HCT116 (cell line): ENCODE results near the gene CPNE4. TPM values are rescaled to one million over a fixed set of nuclear protein-coding genes. Genes with fewer than 3 reads are reported as not detected.

Source experiments
- ATAC-seq: fragments of 200-7000 bp; cut with Tn5 transposase; 2 replicates; pipeline ENCODE4 v1.9.1; 2020; ENCODE audit warnings: mild to moderate bottlenecking, moderate library complexity
- BruUV-seq: library from RNA; stranded (reverse); fragments of 400-500 nt; replicated peaks from 2 replicates; lab custom pipeline; 2021; lab: Mats Ljungman, UMichigan
- CTCF ChIA-PET: fragments of 300-600 bp; sonication (Branson Sonifier 250); formaldehyde crosslinking; loops from one replicate; lab custom pipeline; 2021; ENCODE audit warnings: antibody characterized with exemption; lab: Charles Lee
- POLR2A ChIA-PET: fragments of 300-600, 350-600 bp; sonication (Branson Sonifier 250); formaldehyde crosslinking; loops from one replicate; lab custom pipeline; 2021; ENCODE audit warnings: antibody characterized with exemption; lab: Charles Lee
- RAD21 ChIA-PET, 2 experiments: fragments of 300-600 bp; sonication (Branson Sonifier 250); formaldehyde crosslinking; loops; one replicate each; lab custom pipeline; 2023; ENCODE audit warnings: low total read pairs in 2 of 2; ENCODE audit not compliant: uncharacterized antibody in 2 of 2, unreplicated experiment in 2 of 2, low non-redundant PET in 1 of 2; lab: Charles Lee
- DNase-seq: peaks from one replicate; pipeline ENCODE4 v3.0.0-alpha.2; 2010; ENCODE audit warnings: low read depth, low spot score
- H2AFZ ChIP-seq: fragments of 200-600 bp; shearing (Covaris generic), sonication (generic); 2 replicates; pipeline ENCODE4 v1.6.1; 2017; ENCODE audit warnings: low read depth, mixed run types, mixed read lengths, antibody characterized with exemption, low read length; ENCODE audit not compliant: poor library complexity, severe bottlenecking
- H3K27ac ChIP-seq: 2 replicates; pipeline ENCODE4 v1.5.1; 2012; ENCODE audit warnings: low read depth, low read length
- H3K27me3 ChIP-seq: fragments of 200-600 bp; sonication (generic); 2 replicates; pipeline ENCODE4 v1.6.1; 2016; ENCODE audit warnings: mixed run types, low read length, mixed read lengths; ENCODE audit not compliant: insufficient read depth
- H3K36me3 ChIP-seq, 2 experiments: fragments of 200-500 bp in 1 of 2; fragments of 200-600 bp in 1 of 2; sonication (Bioruptor generic) in 1 of 2; sonication (generic) in 1 of 2; 2 replicates each; pipeline versions ENCODE4 v1.5.1 to v1.6.1; 2014 to 2016; ENCODE audit warnings: low read length in 2 of 2, inconsistent platforms in 1 of 2, mixed read lengths in 1 of 2, mixed run types in 1 of 2; ENCODE audit not compliant: insufficient read depth in 2 of 2, control insufficient read depth in 1 of 2
- H3K4me1 ChIP-seq, 2 experiments: fragments of 200-600 bp in 1 of 2; sonication (generic) in 1 of 2; 2 replicates each; pipeline versions ENCODE4 v1.5.1 to v1.6.1; 2012 to 2017; ENCODE audit warnings: low read length in 2 of 2, inconsistent platforms in 1 of 2, mild to moderate bottlenecking in 1 of 2, mixed read lengths in 1 of 2, mixed run types in 1 of 2, moderate library complexity in 1 of 2; ENCODE audit not compliant: insufficient read depth in 2 of 2, control insufficient read depth in 1 of 2
- H3K4me2 ChIP-seq: fragments of 200-600 bp; sonication (generic); 2 replicates; pipeline ENCODE4 v1.6.1; 2017; ENCODE audit warnings: mixed run types, low read length, mixed read lengths
- H3K4me3 ChIP-seq, 2 experiments: fragments of 200-600 bp in 1 of 2; sonication (generic) in 1 of 2; replicated peaks in 1 of 2; 2 replicates each; pipeline ENCODE4 v1.5.1; 2011 to 2016; ENCODE audit warnings: low read length in 2 of 2, control low read depth in 1 of 2, low read depth in 1 of 2, mild to moderate bottlenecking in 1 of 2, mixed read lengths in 1 of 2, mixed run types in 1 of 2
- H3K79me2 ChIP-seq: fragments of 200-600 bp; sonication (generic); 2 replicates; pipeline ENCODE4 v1.6.1; 2017; ENCODE audit warnings: mild to moderate bottlenecking, mixed run types, low read length, moderate library complexity, mixed read lengths; ENCODE audit not compliant: insufficient read depth
- H3K9ac ChIP-seq: fragments of 200-600 bp; sonication (generic); 2 replicates; pipeline ENCODE4 v1.6.1; 2016; ENCODE audit warnings: low read length, mixed read lengths
- H3K9me2 ChIP-seq: fragments of 200-600 bp; sonication (generic), shearing (Covaris generic); 2 replicates; pipeline ENCODE4 v1.6.1; 2017; ENCODE audit warnings: mixed run types, mild to moderate bottlenecking, moderate library complexity; ENCODE audit not compliant: insufficient read depth
- H3K9me3 ChIP-seq, 2 experiments: fragments of 200-500 bp in 1 of 2; fragments of 200-600 bp in 1 of 2; sonication (Bioruptor generic) in 1 of 2; sonication (generic) in 1 of 2; 2 replicates each; pipeline ENCODE4 v1.6.1; 2014 to 2017; ENCODE audit warnings: low read length in 2 of 2, mixed read lengths in 2 of 2, inconsistent platforms in 1 of 2, low read depth in 1 of 2, mild to moderate bottlenecking in 1 of 2, mixed run types in 1 of 2, moderate library complexity in 1 of 2; ENCODE audit not compliant: control insufficient read depth in 1 of 2, insufficient read depth in 1 of 2
- H4K20me1 ChIP-seq: fragments of 200-600 bp; sonication (generic), shearing (Covaris generic); 2 replicates; pipeline ENCODE4 v1.6.1; 2017; ENCODE audit warnings: mixed run types, mild to moderate bottlenecking, moderate library complexity; ENCODE audit not compliant: insufficient read depth
- ATF3 ChIP-seq: IDR thresholded peaks from 2 replicates; pipeline ENCODE4 v1.6.1; 2012
- CBX3 ChIP-seq: IDR thresholded peaks from 2 replicates; pipeline ENCODE4 v1.6.1; 2012; ENCODE audit warnings: low read depth
- CEBPB ChIP-seq: IDR thresholded peaks from 2 replicates; pipeline ENCODE4 v1.6.1; 2012; ENCODE audit warnings: low read depth
- EGR1 ChIP-seq: IDR thresholded peaks from 2 replicates; pipeline ENCODE4 v1.6.1; 2012; ENCODE audit warnings: low read depth
- ELF1 ChIP-seq: IDR thresholded peaks from 2 replicates; pipeline ENCODE4 v1.6.1; 2012; ENCODE audit warnings: low read depth, borderline replicate concordance
- FOSL1 ChIP-seq: IDR thresholded peaks from 2 replicates; pipeline ENCODE4 v1.6.1; 2012; ENCODE audit warnings: low read depth
- JUND ChIP-seq: IDR thresholded peaks from 2 replicates; pipeline ENCODE4 v1.6.1; 2012
- MAX ChIP-seq: IDR thresholded peaks from 2 replicates; pipeline ENCODE4 v1.6.1; 2012
- POLR2AphosphoS5 ChIP-seq: IDR thresholded peaks from 2 replicates; pipeline ENCODE4 v1.6.1; 2011; ENCODE audit warnings: mild to moderate bottlenecking, low read depth, low read length, moderate library complexity
- RAD21 ChIP-seq: IDR thresholded peaks from 2 replicates; pipeline ENCODE4 v1.6.1; 2012; ENCODE audit warnings: low read depth, mild to moderate bottlenecking
- REST ChIP-seq: IDR thresholded peaks from 2 replicates; pipeline ENCODE4 v1.6.1; 2012; ENCODE audit warnings: low read depth
- SP1 ChIP-seq: IDR thresholded peaks from 2 replicates; pipeline ENCODE4 v1.6.1; 2012; ENCODE audit warnings: low read depth
- TCF7L2 ChIP-seq: IDR thresholded peaks from 2 replicates; pipeline ENCODE4 v1.7.0; 2011; ENCODE audit warnings: borderline replicate concordance, inconsistent platforms; ENCODE audit not compliant: insufficient read depth, insufficient read length; ENCODE audit errors: extremely low read depth
- ZFX ChIP-seq: fragments of 450-650 bp; IDR thresholded peaks from 2 replicates; pipeline ENCODE4 v1.6.1; 2017
- ZNF274 ChIP-seq: fragments of 200-500 bp; sonication (Bioruptor generic); IDR thresholded peaks from 2 replicates; pipeline ENCODE4 v1.6.1; 2014; ENCODE audit warnings: mild to moderate bottlenecking, low read depth, low read length, inconsistent platforms
- intact Hi-C: fragments of 100-400 bp; cut with micrococcal nuclease; formaldehyde crosslinking; loops from 2 replicates; pipeline ENCODE4 v1.10.0; 2022
- total RNA-seq: library from RNA; stranded (reverse); gene quantifications from one replicate; pipeline ENCODE4 v1.2.1, GENCODE V29; 2021; ENCODE audit not compliant: unreplicated experiment
- TF ChIP-seq, protein P1 (sequence below), 3 experiments: fragments of 200-600 bp in 1 of 3; sonication (generic) in 1 of 3; IDR thresholded peaks in 2 of 3; conservative IDR thresholded peaks in 1 of 3; 2 replicates each; pipeline ENCODE4 v1.5.1; 2012 to 2017; ENCODE audit warnings: low read depth in 2 of 3, low read length in 2 of 3, antibody characterized with exemption in 1 of 3, borderline replicate concordance in 1 of 3, control low read depth in 1 of 3, mild to moderate bottlenecking in 1 of 3, mixed read lengths in 1 of 3, mixed run types in 1 of 3, moderate library complexity in 1 of 3; ENCODE audit not compliant: insufficient read depth in 1 of 3

Gene CPNE4
- total RNA-seq, 1 experiment from 2014 or later: not detected

GRCh38 chr3:131543714-131544113 lies 491.1 kb downstream of the CPNE4 start:
- H4K20me1 ChIP-seq: no peaks in the 10 kb centered on the region
- CTCF ChIA-PET: no interaction called here
- RAD21 ChIA-PET: no interaction called here
- no peaks in the 10 kb centered on the region for H3K36me3 ChIP-seq
- no peak overlapping the region for H3K9ac ChIP-seq
- H3K4me3 ChIP-seq: no peak overlapping the region
- H3K27me3 ChIP-seq: no peaks in the 10 kb centered on the region
- ATAC-seq (peak; percentile 84), DNase-seq (peak; percentile 49)
- no peaks in the 10 kb centered on the region for H3K9me2 ChIP-seq
- H3K27ac ChIP-seq: no peak overlapping the region
- peak overlapping the region; percentile 47 for H3K4me2 ChIP-seq
- POLR2A ChIA-PET: no interaction called here
- peak overlapping the region; percentile 7 for H2AFZ ChIP-seq
- intact Hi-C loops: no loop called here
- H3K79me2 ChIP-seq: no peaks in the 10 kb centered on the region
- TF ChIP-seq SP1 (peak; percentile 50), FOSL1 (peak; percentile 45; the same call in 1 of the 2 replicates), REST (no peak), CEBPB (0 out of 2 replicates have a peak, but pooled peaks have one; percentile 32), TCF7L2 (no peak), CBX3 (0 out of 2 replicates have a peak, but pooled peaks have one; percentile 41), ZNF274 (no peak), MAX (peak; percentile 78), ZFX (no peak), RAD21 (peak; percentile 25; the same call in 1 of the 2 replicates), JUND (no peak), EGR1 (no peak), ELF1 (0 out of 2 replicates have a peak, but pooled peaks have one; percentile 16), POLR2AphosphoS5 (no peak), ATF3 (no peak)
- TF ChIP-seq, protein P1, sequence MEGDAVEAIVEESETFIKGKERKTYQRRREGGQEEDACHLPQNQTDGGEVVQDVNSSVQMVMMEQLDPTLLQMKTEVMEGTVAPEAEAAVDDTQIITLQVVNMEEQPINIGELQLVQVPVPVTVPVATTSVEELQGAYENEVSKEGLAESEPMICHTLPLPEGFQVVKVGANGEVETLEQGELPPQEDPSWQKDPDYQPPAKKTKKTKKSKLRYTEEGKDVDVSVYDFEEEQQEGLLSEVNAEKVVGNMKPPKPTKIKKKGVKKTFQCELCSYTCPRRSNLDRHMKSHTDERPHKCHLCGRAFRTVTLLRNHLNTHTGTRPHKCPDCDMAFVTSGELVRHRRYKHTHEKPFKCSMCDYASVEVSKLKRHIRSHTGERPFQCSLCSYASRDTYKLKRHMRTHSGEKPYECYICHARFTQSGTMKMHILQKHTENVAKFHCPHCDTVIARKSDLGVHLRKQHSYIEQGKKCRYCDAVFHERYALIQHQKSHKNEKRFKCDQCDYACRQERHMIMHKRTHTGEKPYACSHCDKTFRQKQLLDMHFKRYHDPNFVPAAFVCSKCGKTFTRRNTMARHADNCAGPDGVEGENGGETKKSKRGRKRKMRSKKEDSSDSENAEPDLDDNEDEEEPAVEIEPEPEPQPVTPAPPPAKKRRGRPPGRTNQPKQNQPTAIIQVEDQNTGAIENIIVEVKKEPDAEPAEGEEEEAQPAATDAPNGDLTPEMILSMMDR (IDR thresholded peaks at IDR 0.05 in 2 of 3, conservative IDR thresholded peaks at IDR 0.05 in 1 of 3; ENCODE audit: borderline replicate concordance in 1 of 3, insufficient read depth in 1 of 3, low read depth in 2 of 3, low read length in 2 of 3): peak in 1 of 3 experiments; percentile 9; a peak in 1 of 6 replicates
- TF ChIP-seq, all 23 proteins: peak for 8
- BruUV-seq: no TSS peak
- no peaks in the 10 kb centered on the region for H3K9me3 ChIP-seq
- H3K4me1 ChIP-seq: peaks cover 7 to 14% of the 10 kb centered on the region in 2 experiments
